ENCODE data around the gene PSMD2. TPM values are rescaled to one million over a fixed set of nuclear protein-coding genes. Genes with fewer than 3 reads are reported as not detected.
"Not testable (repeated sequence)": the region's sequence is repeated elsewhere in the genome, so short reads cannot be mapped to it uniquely, and the experiment has no call there.

The PSMD2 gene
- total RNA-seq, 1 donor: 364 TPM

DNA sequence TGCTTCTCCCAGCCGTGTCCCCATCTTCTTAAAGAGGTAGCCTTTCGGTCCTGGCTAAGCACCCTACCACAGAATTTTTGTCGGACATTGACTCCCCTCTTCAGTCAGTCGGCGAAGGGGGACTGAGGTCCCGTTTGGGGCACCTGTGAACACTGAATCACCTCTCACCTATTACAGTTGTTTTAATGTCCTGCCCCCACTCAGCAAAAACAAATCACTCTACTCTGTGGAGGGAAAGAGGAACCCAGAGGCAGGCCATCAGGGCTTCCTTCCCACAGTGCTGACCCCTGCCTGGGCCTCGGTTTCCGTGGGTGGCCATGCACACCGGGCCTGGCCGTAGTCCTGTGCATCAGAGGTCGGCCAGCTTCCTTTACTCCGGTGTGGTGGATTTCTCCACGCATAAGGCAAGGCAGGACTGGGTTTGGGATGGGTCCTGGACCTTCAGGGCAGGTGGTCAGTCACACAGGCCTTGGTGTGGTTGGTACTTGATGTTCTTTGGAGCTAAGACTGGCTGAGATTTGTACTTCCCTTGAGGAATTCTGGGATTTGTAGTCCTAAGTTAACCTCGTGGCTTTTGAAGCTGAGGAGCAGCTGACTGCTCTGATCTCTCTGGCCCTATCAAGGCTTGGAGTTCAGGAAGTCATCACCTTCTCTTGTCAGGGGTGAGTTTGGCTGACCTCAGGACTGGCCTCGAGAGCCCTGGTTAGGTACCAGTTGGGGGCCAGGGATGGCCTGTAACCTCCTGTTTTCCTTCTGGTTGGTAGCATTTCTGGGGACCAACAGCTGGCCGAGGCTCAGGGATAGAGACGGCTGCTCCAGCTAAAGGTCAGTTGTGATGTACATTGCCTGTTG is 37.7 kb downstream of the PSMD2 start:
- TF ChIP-seq, protein P1, sequence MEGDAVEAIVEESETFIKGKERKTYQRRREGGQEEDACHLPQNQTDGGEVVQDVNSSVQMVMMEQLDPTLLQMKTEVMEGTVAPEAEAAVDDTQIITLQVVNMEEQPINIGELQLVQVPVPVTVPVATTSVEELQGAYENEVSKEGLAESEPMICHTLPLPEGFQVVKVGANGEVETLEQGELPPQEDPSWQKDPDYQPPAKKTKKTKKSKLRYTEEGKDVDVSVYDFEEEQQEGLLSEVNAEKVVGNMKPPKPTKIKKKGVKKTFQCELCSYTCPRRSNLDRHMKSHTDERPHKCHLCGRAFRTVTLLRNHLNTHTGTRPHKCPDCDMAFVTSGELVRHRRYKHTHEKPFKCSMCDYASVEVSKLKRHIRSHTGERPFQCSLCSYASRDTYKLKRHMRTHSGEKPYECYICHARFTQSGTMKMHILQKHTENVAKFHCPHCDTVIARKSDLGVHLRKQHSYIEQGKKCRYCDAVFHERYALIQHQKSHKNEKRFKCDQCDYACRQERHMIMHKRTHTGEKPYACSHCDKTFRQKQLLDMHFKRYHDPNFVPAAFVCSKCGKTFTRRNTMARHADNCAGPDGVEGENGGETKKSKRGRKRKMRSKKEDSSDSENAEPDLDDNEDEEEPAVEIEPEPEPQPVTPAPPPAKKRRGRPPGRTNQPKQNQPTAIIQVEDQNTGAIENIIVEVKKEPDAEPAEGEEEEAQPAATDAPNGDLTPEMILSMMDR (IDR thresholded peaks at IDR 0.05; ENCODE audit: insufficient read depth, low read depth, low read length): no peak
- DNase-seq (ENCODE audit: low read depth): peak; percentile 63

DNA sequence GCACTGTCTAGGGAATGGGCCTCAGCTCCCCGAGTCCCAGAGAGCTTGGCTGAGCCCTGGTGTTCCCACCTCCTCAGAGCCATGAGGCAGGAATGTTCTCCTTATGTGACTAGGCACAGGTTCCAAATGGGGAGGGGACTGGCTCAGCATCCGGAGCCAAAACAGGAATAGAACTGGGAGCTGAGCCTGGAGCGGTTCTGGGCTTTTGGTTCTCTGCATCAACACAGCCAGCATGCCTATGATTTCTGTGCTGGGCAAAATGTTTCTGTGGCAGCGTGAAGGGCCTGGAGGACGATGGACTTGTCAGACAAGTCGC is 38.3 kb downstream of the PSMD2 start, which contains the start of gene FAM131A:
Gene FAM131A (plus strand): TSS at position 202 of the 316 bp plus-strand sequence. CDS start 31 bp downstream, at position 233.
- no peak for DNase-seq (ENCODE audit: low read depth)
- H3K4me3 ChIP-seq (ENCODE audit: low read depth, low read length): peak within 1 kb of the TSS; percentile 75
- TF ChIP-seq, protein P1 (IDR thresholded peaks at IDR 0.05; ENCODE audit: insufficient read depth, low read depth, low read length): no peak

More for the DNA sequence above, 37.7 kb downstream of the PSMD2 start:
- peak overlapping the region; percentile 75 for H3K4me3 ChIP-seq (ENCODE audit: low read depth, low read length)

DNA sequence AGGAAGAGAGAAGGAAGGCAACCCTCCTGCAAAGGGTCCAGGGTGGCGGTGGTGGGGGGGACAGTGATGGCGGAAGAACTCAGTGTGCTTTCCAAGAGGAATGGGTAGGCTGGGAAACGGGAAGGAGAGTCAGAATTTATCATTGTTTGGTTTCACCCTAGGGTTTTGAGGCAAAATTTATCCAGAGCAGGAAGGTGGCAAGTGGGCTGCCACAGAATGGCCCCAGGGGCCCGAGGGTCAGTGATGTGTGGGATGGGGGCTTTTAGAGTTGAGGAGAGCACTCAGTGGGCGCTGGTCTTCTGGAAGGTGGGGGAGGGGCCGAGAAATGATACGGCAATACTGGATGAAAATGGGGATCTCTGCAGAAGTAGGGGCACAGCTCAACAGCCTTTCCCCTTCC is 38.9 kb downstream of the PSMD2 start:
- no peak for DNase-seq (ENCODE audit: low read depth)
- TF ChIP-seq, protein P1 (IDR thresholded peaks at IDR 0.05; ENCODE audit: insufficient read depth, low read depth, low read length): no peak
- H3K4me3 ChIP-seq (ENCODE audit: low read depth, low read length): no peak overlapping the region

DNA sequence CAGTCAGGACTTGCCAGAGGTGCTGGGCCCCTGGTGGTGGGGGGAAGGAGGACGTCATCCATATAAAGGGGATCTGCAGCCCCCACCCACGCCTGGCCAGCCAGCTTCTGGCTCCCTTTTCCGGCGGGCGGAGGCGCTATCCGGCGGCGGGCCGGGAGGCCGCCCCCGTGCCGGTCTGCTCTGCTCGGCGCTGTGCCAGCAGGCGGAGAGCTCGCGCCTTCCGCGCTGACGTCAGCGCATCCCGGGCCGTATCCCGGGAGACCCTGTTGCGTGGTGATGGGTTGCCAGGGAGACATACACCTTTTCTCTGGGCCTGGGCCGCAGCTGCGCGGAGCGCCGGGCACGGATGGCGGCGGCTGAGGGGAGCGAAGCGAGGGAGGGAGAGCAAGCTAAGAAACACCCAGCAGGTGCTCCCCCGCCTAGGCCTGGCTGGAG is 39.5 kb downstream of the PSMD2 start:
- TF ChIP-seq, protein P1 (IDR thresholded peaks at IDR 0.05; ENCODE audit: insufficient read depth, low read depth, low read length): peak; percentile 16
- peak; percentile 70 for DNase-seq (ENCODE audit: low read depth)
- H3K4me3 ChIP-seq (ENCODE audit: low read depth, low read length): peak overlapping the region; percentile 15

DNA sequence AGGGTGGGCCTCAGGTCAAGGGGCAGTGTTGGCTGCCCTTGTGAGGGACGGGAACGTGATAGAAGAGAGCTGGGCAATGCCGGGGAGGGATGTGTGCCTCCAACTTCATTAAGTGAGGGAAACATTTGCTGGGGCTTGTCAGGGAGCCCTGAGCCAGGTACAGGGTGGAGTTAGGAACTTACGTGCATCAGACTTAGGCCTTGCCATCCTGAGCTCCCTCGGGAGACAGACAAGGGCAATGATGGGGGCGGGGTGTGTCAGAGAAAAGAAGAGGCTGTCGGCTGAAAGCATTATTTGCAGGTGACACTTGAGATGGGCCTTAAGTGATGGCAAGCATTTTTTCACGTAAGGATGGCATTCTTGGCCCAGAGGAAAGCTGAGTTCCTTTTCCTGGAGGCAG is 40.0 kb downstream of the PSMD2 start:
- H3K4me3 ChIP-seq (ENCODE audit: low read depth, low read length): peak overlapping the region; percentile 15
- no peak for DNase-seq (ENCODE audit: low read depth)
- TF ChIP-seq, protein P1 (IDR thresholded peaks at IDR 0.05; ENCODE audit: insufficient read depth, low read depth, low read length): no peak

DNA sequence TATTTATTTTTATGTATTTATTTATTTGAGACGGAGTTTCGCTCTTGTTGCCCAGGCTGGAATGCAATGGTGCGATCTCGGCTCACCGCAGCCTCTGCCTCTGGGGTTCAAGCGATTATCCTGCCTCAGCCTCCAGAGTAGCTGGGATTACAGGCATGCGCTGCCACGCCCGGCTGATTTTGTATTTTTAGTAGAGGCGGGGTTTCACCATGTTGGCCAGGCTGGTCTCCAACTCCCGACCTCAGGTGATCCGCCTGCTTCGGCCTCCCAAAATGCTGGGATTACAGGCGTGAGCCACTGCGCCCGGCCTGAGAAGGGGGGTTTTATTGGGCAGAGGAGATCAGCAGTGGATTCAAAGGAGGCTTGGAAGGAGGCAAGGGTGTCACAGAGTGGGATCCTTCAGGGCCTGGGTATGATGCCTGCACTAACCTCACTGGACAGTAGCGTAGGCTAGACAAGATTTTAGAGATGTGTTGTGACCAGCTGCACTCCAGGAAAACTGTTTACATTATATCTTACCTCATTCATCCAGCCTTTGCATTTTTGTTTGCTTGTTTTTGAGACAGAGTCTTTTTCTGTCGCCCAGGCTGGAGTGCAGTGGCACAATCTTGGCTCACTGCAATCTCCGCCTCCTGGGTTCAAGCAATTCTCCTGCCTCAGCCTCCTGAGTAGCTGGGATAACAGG is 40.6 kb downstream of the PSMD2 start:
- DNase-seq (ENCODE audit: low read depth): peak; percentile 54
- not testable (repeated sequence) for H3K4me3 ChIP-seq (ENCODE audit: low read depth, low read length)

DNA sequence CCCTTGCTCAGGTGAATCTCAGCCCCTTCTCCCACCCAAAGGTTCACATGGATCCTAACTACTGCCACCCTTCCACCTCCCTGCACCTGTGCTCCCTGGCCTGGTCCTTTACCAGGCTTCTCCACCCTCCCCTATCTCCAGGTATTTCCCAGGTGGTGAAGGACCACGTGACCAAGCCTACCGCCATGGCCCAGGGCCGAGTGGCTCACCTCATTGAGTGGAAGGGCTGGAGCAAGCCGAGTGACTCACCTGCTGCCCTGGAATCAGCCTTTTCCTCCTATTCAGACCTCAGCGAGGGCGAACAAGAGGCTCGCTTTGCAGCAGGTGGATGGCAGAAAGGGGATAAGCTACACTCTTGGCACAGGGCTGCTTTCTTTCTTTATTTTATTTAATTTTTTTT is 42.9 kb downstream of the PSMD2 start:
- TF ChIP-seq, protein P1 (IDR thresholded peaks at IDR 0.05; ENCODE audit: insufficient read depth, low read depth, low read length): no peak
- H3K4me3 ChIP-seq (ENCODE audit: low read depth, low read length): no peak overlapping the region

More for the DNA sequence above, 42.9 kb downstream of the PSMD2 start:
- no peak for DNase-seq (ENCODE audit: low read depth)

All from fibroblast of villous mesenchyme (primary cell).